ENCODE data around the gene KIF21A. TPM values are rescaled to one million over a fixed set of nuclear protein-coding genes. Genes with fewer than 3 reads are reported as not detected.

KIF21A gene, protein sequence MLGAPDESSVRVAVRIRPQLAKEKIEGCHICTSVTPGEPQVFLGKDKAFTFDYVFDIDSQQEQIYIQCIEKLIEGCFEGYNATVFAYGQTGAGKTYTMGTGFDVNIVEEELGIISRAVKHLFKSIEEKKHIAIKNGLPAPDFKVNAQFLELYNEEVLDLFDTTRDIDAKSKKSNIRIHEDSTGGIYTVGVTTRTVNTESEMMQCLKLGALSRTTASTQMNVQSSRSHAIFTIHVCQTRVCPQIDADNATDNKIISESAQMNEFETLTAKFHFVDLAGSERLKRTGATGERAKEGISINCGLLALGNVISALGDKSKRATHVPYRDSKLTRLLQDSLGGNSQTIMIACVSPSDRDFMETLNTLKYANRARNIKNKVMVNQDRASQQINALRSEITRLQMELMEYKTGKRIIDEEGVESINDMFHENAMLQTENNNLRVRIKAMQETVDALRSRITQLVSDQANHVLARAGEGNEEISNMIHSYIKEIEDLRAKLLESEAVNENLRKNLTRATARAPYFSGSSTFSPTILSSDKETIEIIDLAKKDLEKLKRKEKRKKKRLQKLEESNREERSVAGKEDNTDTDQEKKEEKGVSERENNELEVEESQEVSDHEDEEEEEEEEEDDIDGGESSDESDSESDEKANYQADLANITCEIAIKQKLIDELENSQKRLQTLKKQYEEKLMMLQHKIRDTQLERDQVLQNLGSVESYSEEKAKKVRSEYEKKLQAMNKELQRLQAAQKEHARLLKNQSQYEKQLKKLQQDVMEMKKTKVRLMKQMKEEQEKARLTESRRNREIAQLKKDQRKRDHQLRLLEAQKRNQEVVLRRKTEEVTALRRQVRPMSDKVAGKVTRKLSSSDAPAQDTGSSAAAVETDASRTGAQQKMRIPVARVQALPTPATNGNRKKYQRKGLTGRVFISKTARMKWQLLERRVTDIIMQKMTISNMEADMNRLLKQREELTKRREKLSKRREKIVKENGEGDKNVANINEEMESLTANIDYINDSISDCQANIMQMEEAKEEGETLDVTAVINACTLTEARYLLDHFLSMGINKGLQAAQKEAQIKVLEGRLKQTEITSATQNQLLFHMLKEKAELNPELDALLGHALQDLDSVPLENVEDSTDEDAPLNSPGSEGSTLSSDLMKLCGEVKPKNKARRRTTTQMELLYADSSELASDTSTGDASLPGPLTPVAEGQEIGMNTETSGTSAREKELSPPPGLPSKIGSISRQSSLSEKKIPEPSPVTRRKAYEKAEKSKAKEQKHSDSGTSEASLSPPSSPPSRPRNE (N-terminal part only)
- total RNA-seq (55.1 and 62.1 TPM in 2 replicates), polyA plus RNA-seq (25.0 and 35.7 TPM in 2 replicates)

GRCh38 chr12:39443081-39443928, at the start of gene KIF21A:
Gene KIF21A, minus strand, starts transcription at chr12:39443120. Its CDS starts 150 bp downstream, at chr12:39442970.
- peak; percentile 96 for DNase-seq (ENCODE audit: low spot score)
- H3K9me2 ChIP-seq (replicated peaks; ENCODE audit: insufficient read depth): no peaks in the 10 kb centered on the region
- TF ChIP-seq EZH2phosphoT487 (IDR thresholded peaks at IDR 0.05; ENCODE audit: low read depth, severe bottlenecking, unreplicated experiment): no peak
- TF ChIP-seq, protein P1, sequence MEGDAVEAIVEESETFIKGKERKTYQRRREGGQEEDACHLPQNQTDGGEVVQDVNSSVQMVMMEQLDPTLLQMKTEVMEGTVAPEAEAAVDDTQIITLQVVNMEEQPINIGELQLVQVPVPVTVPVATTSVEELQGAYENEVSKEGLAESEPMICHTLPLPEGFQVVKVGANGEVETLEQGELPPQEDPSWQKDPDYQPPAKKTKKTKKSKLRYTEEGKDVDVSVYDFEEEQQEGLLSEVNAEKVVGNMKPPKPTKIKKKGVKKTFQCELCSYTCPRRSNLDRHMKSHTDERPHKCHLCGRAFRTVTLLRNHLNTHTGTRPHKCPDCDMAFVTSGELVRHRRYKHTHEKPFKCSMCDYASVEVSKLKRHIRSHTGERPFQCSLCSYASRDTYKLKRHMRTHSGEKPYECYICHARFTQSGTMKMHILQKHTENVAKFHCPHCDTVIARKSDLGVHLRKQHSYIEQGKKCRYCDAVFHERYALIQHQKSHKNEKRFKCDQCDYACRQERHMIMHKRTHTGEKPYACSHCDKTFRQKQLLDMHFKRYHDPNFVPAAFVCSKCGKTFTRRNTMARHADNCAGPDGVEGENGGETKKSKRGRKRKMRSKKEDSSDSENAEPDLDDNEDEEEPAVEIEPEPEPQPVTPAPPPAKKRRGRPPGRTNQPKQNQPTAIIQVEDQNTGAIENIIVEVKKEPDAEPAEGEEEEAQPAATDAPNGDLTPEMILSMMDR (IDR thresholded peaks at IDR 0.05; ENCODE audit: poor library complexity): peak; percentile 36
- H3K79me2 ChIP-seq: peaks cover 35% of the 10 kb centered on the region
- peak within 1 kb of the TSS; percentile 93 for H2AFZ ChIP-seq
- H3K9me3 ChIP-seq (ENCODE audit: low read depth): no peaks in the 10 kb centered on the region
- H3K4me2 ChIP-seq: peak within 1 kb of the TSS; percentile 90
- WGBS (ENCODE audit: low lambda C conversion rate, missing lambda C conversion rate): 2% methylated on average over 21 of the region's 72 CpGs
- H3K4me3 ChIP-seq: peak within 1 kb of the TSS; percentile 76
- H3K36me3 ChIP-seq (replicated peaks; ENCODE audit: insufficient read depth, low read depth): no peaks in the 10 kb centered on the region
- H3K27me3 ChIP-seq: no peaks in the 10 kb centered on the region
- no peaks in the 10 kb centered on the region for H4K20me1 ChIP-seq (ENCODE audit: insufficient read depth, poor library complexity, severe bottlenecking)
- peaks cover 24% of the 10 kb centered on the region for H3K4me1 ChIP-seq (ENCODE audit: insufficient read depth)
- H3K27ac ChIP-seq: peak within 1 kb of the TSS; percentile 92

- H3K4me1 ChIP-seq (ENCODE audit: insufficient read depth): no peaks in the 10 kb centered on the region
- no peak for DNase-seq (ENCODE audit: low spot score)
- no peak overlapping the region for H2AFZ ChIP-seq
- H3K9me3 ChIP-seq (ENCODE audit: low read depth): no peaks in the 10 kb centered on the region
- no peaks in the 10 kb centered on the region for H3K27me3 ChIP-seq
- no peak overlapping the region for H3K4me3 ChIP-seq
- TF ChIP-seq EZH2 (IDR thresholded peaks at IDR 0.05; ENCODE audit: borderline replicate concordance): no peak
- no peak for TF ChIP-seq EZH2phosphoT487 (IDR thresholded peaks at IDR 0.05; ENCODE audit: low read depth, severe bottlenecking, unreplicated experiment)
- TF ChIP-seq, protein P1 (IDR thresholded peaks at IDR 0.05; ENCODE audit: poor library complexity): no peak
- no peaks in the 10 kb centered on the region for H3K79me2 ChIP-seq
- no peaks in the 10 kb centered on the region for H3K36me3 ChIP-seq (replicated peaks; ENCODE audit: insufficient read depth, low read depth)
- no peak overlapping the region for H3K27ac ChIP-seq
- no peaks in the 10 kb centered on the region for H4K20me1 ChIP-seq (ENCODE audit: insufficient read depth, poor library complexity, severe bottlenecking)
- H3K9me2 ChIP-seq (replicated peaks; ENCODE audit: insufficient read depth): no peaks in the 10 kb centered on the region
- no peak overlapping the region for H3K4me2 ChIP-seq
- 81% methylated on average over 1 of the region's 1 CpG for WGBS (ENCODE audit: low lambda C conversion rate, missing lambda C conversion rate)
Observed at GRCh38 chr12:39490500-39491282, 47.8 kb upstream of the KIF21A start.
